Stimulated activated CD4-positive, alpha-beta T cell treated with anti-CD3 and anti-CD28 coated beads, Interleukin-4, amount 100 ng/mL, for 48 hours (primary cell): Measurements from ENCODE around the gene MB21D2.

ENCODE experiments used
- DNase-seq, 2 donors: peaks; one replicate each; pipeline ENCODE4 v3.0.0-alpha.2; 2020; ENCODE audit warnings: low read depth in 2 of 2

MB21D2 gene

DNA sequence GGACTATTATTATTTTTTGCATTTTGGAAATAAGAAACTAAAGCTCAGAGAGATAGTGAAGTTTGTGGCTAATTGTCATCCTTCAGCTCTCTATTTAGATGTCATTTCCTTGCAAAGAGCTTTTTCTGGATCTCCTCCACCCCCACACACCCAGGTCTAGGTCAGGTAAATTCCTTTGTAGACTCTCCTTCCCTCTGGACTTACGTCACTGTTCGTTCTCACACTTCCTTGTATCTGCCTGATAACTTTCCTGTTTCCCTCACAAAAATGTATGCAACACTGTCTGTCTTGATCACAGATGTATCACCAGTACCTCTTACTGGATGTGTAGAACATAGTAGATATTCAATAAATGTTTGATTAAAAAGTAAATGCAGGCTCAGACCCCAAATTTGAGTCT lies 6.1 kb upstream of the MB21D2 start:
- no peak for DNase-seq

- DNase-seq, result no peak
These were observed 4.1 kb upstream of the MB21D2 start for GRCh38 chr3:192921793-192922192.

- no peak for DNase-seq
These were observed 2.8 kb upstream of the MB21D2 start for GRCh38 chr3:192920411-192920810.

DNA sequence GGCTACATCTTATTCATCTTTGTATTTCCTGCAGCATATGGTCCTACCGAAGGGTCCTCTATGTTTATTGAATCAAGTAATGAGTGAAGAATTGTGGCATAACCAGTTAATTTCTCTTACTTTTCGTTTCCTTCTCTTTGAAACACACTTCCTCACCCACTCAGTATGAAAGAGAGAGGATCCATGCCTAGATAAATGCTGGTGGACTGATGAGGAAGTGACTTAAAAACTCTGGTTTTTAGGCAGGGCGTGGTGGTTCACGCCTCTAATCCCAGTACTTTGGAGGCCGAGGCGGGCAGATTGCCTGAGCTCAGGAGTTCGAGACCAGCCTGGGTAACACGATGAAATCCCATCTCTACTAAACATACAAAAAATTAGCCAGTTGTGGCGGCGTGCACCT lies 2.2 kb upstream of the MB21D2 start:
- no peak for DNase-seq

GRCh38 chr3:192918275-192918588 lies 576 bp upstream of the MB21D2 start:
- no peak for DNase-seq

- DNase-seq, result peak; percentile 18 to 28
These were observed 640 bp downstream of the MB21D2 start for GRCh38 chr3:192917028-192917403.

DNA sequence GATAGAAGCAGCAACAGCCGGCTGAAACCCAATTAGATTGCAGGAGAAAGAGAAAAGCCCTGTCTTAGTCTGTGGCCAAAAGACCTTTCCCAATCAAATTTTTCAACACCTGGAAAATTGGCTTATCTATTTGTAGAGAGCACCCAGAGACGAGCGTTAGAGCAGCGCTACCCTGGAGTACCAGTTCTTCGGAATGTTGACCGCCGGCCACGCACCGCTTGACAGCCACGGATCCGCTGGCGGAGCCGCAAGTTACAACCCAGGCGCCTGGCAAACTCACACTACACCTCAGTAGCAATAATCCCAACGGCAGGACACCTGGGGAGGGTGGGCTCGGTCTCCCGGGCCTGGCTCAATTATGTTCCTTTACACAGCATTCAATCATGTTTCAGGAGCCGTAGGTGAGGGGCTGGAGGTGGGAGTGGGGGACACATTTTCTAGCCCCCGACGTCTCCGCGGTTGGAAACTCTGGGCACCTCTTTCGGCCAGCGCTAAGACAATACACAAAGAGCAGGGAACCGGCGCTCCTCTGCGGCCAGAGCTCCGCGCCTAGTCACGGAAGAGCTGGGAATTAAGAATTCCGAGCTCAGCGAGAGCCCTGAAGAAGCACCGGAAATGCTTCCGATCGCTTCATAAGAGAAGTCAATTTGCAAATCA lies 1.2 kb downstream of the MB21D2 start:
- no peak for DNase-seq

- DNase-seq, result no peak
These were observed 1.9 kb downstream of the MB21D2 start for GRCh38 chr3:192915722-192916121.

- DNase-seq, result no peak
These were observed 2.4 kb downstream of the MB21D2 start for GRCh38 chr3:192915304-192915703.

- DNase-seq, result no peak
These were observed 2.8 kb downstream of the MB21D2 start for GRCh38 chr3:192914848-192915247.

DNA sequence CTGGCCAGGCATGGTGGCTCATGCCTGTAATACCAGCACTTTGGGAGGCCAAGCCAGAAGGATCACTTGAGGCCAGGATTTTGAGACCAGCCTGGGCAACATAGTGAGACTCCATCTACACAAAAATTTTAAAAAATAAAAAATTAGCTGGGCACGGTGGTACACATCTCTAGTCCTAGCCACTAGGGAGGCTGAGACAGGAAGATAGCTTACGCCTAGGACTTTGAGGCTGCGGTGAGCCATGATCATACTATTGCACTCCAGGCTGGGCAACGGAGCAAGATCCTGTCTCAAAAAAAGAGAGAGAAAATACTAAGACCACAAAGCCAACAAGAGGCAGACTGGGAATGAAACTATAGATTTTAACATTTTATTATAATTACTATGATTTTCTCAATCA lies 4.1 kb downstream of the MB21D2 start:
- DNase-seq, result no peak

DNA sequence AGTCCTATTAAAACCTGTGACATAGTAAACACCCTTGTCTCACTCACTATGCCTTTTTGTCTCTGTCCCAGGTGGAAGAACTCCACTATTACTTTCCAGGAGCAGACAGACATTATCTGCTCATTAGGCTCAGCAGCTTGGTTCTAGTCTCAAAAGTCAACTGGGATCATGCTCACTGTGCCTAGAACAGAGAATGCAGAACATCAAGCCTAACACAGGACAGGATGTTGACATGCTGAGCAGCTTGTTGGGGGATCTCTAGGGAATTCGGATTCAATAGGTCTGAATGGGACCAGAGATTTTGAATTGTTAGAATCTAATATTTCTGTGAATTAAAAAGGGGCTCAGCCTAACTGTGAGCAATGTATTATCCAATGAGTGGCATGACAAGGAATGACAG lies 6.4 kb downstream of the MB21D2 start:
- DNase-seq, result no peak

DNA sequence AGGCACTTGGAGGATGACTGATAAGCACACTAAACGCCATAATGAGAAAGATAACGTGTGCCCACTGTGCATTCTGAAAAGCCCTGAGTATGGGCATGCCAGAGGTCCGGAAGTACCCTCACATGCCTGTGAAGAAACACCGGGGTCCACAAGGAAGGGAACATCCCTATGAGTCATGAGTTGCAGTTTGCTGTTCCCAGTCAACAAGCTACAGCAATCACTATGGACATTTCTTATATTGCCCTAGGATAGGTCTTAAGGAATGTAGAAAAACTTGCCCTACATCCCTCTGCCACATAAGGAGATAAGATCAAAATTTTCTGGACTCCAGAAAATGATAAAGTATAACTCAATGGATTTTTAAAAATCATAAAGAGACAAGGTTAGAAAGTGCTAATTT lies 9.9 kb downstream of the MB21D2 start:
- no peak for DNase-seq

DNA sequence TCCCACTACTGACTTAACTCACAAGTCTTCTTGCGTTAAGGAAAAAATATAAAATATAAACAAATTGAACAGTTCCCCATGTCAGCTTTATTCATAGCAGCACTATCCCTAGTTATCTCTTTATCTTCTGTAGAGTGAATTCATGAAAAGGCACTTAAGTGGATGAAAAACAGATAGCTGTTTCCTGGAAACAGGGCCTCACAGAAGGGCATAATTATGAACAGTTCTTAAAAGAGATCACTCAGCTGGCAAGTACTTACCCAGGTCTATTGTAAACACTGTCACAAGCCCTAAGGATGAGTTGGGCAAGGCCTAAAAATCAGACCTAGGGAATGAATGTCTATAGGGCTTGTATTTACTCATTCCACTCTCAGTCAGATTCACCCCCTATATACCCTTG lies 10.7 kb downstream of the MB21D2 start:
- DNase-seq, result no peak

DNA sequence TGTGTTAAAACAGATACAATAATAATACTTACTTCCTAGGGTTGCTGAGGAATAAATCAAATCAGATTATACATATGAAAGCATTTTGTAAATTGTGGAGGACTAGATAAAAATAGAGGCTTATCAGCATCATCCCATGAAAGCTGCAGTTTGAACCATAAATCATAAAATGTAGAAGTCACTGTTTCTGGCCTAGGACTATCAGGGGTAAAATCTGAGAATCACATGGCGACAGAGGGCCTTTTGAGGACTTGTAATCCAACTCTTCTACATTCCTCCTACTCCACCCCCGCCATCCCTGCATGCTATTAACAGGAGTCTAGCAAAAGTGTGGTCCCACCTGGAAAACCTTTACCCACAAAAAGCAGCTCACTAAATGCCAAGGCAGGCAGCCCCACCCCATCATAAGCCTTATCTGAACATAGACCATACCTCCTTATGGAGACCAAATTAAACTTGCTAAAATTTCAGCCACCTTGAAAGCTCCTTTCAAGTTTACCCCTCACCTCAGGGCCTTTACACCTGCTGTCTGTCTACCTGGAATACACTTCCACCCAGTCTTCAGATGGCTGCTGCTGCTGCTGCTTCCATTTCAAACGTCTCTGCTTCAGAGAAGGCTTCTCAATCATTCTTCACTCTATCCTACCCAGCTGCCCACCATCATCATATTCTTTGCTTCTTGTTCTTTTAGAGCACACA lies 11.5 kb downstream of the MB21D2 start:
- no peak for DNase-seq

- DNase-seq, result no peak
These were observed 12.9 kb downstream of the MB21D2 start for GRCh38 chr3:192904632-192905289.

DNA sequence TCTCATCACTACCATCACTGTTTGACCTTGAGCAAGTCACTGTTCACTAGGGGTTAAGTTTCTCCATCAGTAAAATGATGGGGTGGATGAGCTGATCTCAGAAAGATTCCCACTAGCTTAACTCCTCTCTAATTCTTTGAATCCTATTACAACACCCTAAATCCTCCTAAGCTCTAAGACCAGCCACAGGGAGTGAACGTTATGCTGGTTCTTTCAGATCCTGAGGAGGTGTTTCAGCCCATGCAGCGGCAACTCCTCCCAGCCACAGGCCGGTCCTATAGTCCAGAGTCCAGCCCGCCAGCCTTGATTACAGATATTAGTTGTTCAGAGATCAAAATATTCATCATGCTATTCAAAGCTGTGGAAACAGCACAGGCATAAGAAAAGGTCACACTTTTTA lies 15.1 kb downstream of the MB21D2 start:
- no peak for DNase-seq

DNA sequence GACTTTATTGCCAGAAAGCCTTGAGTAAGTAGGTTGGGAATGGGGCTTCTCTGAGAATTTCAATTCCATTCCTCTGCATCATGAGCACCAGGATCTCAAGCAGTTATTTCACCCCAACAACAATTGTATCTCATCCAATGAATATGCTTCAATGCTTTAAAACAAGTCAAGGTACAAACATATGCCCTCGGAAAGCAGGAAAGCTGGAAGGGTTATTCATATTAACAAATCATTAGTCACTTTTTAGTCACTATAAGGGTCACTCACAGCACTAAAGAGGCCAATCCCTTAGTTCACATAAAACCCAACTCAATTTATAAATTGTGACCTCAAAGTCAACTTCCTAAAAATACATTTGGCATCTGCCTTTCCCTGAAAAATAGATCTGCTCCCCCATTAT lies 16.2 kb downstream of the MB21D2 start:
- DNase-seq, result no peak

GRCh38 chr3:192899540-192899982 lies 18.1 kb downstream of the MB21D2 start:
- no peak for DNase-seq

DNA sequence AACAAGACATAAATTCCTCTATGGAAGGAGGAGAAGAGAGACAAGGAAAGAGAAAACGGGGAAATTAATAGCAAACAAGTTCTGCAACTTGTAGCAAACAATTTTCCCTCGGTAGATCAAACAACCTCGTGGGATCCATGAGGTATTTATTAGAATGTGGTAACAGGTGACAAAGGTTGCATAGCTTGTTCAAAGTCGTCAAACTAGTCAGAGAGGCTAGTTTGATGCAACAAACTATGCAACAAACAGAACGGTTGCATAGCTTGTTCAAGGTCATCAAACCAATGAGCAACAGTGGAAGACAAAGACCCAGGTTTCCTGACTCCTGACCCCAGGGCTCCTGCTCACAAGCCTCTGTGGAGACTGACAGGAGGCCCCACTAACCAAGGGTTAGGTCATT lies 20.7 kb downstream of the MB21D2 start:
- DNase-seq, result no peak

- no peak for DNase-seq
These were observed 21.4 kb downstream of the MB21D2 start for GRCh38 chr3:192896208-192896607.

DNA sequence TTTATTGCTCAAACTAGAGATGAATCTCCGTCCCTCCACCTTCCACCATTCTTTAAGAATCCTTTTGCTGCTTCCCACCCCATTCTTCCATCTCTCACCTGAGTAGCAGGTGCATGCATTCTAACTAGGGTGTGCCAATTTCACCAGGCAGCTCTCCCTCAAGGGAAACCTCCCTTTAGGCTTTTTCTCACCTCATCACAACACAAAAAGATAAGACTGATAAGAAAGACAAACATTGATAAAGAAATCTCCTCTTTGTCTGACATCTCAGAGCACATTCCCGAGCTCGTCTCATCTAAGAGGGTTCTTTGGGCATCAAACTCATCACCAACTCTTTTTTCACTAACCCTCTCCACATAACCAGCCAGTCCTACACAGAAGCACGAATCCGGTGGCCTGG lies 23.0 kb downstream of the MB21D2 start:
- DNase-seq, result no peak

GRCh38 chr3:192892981-192893700 lies 24.5 kb downstream of the MB21D2 start:
- peak; percentile 35 to 60 for DNase-seq
